Peyer's patch (tissue), 4 donors: Measurements from ENCODE around the gene LECT2.

Source experiments
- CTCF ChIP-seq, 6 experiments: fragments of 450-650 bp in 4 of 6; fragments of 200-600 bp in 2 of 6; sonication (generic) in 1 of 6; IDR thresholded peaks; one replicate each; pipeline ENCODE4 v1.5.1; 2017 to 2019; ENCODE audit warnings: antibody characterized with exemption in 6 of 6, mild to moderate bottlenecking in 3 of 6, moderate library complexity in 1 of 6
- POLR2A ChIP-seq, 2 donors: fragments of 450-650 bp; IDR thresholded peaks; one replicate each; pipeline ENCODE4 v1.5.1; 2017; ENCODE audit warnings: antibody characterized with exemption in 2 of 2, mild to moderate bottlenecking in 2 of 2, moderate library complexity in 2 of 2

DNA sequence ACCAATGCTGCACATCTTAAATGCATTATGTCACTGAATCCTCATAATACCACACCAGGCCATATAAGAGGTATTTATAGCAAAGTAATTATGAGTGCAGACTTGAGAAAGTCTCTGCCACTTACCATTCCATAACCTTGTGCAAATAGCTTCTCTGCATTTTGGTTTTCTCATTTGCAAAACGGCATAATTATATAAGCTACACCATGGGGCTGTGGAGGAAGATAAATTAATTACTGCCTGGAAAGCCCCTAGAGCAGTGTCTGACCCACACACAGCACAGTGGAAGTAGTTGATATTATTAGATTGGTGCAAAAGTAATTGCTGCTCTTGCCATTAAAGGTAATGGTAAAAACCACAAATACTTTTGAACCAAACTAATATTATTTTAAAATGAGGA lies 49.6 kb downstream of the LECT2 start:
- TF ChIP-seq CTCF (IDR thresholded peaks at IDR 0.05) (no peak), POLR2A (IDR thresholded peaks at IDR 0.05) (no peak)
